HG03469 (cell line): ENCODE measurements around the gene CDHR2.

Source experiments
- ATAC-seq: cut with Tn5 transposase; IDR thresholded peaks from one replicate; pipeline ENCODE4 v1.9.1; 2021; ENCODE audit warnings: mild to moderate bottlenecking, moderate library complexity, moderate number of reproducible peaks; ENCODE audit not compliant: unreplicated experiment

The CDHR2 gene

DNA sequence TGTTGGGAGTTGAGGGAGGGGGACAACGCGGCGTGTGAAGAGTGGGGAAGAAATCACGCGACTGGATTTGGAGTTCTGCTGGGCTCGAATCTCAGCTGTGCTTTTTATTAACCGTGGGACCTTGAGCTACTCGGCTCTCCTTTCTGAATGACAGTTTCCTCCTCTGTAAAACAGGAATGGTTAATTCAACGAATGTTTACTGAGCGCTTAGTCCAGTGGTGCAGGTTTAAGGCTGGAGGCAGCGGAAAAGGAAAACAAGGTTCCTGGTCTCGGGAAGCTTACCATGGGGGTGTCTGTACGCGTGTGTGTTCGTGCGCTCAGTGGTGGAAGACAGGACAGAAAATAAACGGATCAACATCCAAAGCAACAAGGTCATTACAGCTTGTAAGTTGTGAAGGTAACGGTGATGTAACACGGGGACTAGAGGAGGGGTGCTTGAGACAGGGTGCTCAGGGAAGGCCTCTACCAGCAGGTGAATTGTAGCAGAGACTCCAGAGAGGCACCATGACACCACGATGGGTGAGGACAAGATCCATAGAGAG is 81.6 kb downstream of the CDHR2 start:
- ATAC-seq, result no peak

DNA sequence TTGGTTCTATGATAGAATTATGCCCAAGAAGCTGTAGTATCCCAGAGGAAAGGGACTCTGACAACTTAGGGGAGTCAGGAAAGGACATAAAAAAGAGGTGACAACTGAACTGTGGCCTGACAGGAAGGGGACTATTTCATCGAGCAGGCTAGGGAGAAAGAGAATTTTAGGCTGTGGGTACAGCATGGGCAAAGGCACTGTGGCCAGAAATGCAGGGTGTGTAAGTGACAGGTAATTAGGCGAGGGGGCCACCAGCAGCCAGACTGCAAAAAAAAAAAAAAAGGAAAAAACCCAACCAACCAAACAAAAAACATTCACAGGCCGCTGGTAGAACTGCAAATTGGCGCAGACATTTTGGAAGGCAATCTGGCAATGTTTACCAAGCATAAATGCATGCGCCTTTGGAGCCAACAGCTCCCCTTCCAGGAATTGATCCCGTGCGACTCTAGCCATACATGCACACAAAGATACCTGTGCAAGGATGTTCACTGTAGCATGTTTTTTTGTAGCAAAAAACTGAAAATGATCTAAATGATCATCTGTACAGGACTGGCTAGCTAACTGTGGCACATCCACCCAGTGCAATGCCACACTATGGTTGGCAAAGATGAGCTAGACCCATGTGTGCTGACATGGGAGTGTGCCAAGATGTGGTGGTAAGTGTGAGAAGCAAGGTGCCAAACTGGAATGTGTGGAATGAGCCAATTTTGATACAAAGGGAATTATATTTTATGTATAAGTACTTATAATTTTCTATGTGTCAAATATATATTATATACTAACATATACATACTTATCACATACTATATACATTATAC is 82.5 kb downstream of the CDHR2 start:
- no peak for ATAC-seq

DNA sequence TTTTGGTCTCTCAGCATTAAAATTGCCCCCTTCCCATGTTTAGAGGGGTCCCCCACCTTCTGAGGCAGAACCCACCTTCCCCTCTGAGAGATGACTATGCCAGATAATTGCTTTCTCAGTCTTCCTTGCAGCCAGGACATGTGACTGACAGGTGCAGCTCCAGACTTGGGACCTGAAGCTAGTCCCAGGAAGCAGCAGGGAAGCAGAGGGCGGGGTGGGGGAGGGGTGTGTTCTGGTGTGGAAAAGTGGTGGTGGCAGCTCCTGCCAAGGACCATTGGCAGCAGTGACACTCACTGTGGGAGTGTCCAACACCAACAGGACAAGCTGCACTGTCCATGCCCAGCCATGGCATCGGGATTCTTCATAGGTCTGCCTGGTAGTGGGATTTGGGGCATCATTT is 83.6 kb downstream of the CDHR2 start:
- ATAC-seq, result no peak

DNA sequence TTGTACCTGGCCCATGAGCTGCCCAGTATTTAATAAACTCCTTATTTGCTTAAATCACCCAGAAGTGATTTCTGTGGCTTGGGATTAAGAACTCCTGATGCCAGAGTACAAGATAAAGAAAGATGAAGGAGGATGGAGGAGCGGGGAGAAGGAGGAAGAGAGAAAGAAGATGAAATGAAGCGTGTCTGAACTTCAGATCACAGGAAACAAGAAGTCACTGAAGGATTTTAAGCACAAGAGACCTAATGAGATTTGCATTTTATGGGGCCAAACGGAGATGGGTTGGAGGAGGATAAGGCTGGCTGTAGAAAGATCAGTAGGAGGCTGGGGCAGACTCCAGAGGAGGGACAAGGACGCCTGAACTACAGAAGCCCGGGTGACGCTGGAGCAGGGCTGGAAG is 84.5 kb downstream of the CDHR2 start:
- ATAC-seq, result no peak

DNA sequence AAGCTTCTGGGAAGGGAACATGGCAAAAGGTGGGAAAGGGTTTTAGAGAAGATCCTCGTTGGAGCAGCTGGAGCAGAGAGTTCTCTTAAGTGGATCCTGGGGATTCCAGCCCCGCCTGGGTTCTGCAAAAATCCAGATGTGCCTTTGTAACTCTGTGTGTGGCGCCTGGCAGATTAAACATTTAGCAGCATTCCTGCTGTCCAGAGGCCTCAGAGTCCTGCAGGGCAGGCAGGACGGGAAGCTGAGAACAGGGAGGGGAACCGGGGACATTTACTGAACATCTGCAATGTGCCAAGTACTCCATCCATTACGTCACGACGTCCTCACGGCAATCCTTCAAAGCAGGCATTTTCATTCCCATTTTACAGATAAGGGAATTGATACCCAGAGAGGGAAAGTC is 87.3 kb downstream of the CDHR2 start:
- ATAC-seq, result no peak

DNA sequence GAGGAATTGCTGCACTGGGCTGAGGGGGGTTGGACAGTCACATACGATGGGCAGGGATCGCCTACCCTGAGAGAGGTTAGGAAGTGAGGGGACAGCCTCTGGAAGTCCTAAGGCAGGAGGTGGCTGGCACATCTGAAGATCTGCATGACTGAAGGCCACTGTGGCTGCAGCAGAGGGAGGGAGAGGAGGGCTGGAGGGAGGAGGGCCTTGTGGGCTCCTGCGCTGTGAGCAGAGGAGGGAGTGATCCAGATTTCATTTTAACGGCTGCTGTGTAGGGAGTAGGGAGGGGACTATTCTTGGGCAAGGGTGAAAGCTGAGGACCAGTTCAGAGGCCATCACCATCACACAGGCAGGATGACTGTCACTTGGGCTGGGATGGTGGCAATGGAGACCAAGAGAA is 88.4 kb downstream of the CDHR2 start:
- ATAC-seq, result no peak

DNA sequence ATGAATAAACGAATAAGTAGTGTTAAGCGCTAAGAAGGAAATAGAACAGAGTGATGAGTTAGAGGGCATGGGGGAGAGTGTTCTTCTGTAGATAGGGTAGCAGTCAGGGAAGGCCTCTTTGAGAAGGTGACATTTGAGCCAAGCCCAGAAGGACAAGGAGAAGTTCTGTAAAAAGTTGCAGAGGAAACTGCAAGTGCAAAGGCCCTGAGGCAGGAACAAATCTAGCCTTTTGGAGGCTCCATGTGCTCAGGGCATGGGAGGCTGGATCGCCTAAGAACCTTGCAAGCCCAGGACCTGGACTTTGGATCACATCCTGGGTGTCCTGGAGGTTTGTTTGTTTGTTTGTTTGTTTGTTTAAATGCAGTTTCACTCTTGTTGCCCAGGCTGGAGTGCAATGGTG is 89.3 kb downstream of the CDHR2 start:
- ATAC-seq, result no peak

DNA sequence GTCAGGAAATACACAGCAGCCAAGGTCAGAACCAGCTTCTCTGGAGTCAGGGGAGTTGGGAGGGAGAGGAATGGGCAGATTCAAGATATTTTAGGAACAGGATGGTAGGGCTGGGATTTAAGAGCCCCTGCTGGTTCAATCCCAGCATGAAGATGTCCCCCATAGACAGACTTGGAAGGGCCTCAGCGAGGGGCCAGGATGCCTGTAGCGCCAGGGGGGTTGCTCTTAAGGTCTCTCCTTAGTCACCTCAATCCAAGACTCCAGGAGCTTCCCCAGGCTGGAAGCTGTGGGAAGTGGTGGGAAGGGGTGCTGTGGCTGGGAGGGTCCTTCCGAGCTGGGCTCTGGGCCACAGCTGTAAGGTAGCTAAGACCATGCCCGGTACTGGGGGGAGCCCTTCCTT is 90.1 kb downstream of the CDHR2 start:
- ATAC-seq, result no peak

DNA sequence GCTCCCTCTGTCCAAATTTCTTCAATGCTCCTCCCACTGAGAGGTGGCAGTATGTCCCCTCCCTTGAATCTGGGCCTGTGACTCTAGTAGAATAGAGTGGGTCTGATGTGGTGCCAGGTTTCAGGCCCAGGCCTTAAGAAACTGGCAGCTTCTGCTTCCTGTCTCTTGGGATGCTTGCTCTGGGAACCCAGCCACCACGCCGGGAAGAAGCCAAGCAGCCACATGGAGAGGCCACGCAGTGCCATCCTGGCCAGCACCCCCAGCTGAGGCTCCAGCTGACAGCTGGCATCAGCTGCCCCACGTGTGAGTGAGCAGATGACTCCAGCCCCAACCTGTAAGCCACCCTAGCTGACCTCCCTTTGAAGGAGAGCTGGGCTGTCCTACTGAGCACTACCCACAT is 90.8 kb downstream of the CDHR2 start:
- ATAC-seq, result no peak

DNA sequence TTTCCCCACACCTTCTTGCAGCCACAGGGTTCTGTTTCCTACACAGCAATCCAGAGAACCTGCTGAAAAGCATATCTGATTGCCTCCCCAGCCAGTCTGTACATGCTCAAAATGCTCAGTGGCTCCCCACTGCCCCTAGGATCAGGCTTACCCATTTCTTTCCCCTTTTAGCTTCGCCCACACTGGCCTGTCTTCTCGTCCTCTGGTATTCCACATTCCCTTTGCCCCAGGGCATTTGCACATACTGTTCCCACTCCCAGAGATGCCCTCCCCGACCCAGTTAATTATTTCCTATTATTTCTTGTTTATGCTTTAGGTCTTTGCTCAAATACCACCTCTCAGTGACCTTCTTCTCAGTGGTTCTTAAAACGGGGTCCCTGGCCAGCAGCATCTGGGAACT is 91.5 kb downstream of the CDHR2 start:
- no peak for ATAC-seq

DNA sequence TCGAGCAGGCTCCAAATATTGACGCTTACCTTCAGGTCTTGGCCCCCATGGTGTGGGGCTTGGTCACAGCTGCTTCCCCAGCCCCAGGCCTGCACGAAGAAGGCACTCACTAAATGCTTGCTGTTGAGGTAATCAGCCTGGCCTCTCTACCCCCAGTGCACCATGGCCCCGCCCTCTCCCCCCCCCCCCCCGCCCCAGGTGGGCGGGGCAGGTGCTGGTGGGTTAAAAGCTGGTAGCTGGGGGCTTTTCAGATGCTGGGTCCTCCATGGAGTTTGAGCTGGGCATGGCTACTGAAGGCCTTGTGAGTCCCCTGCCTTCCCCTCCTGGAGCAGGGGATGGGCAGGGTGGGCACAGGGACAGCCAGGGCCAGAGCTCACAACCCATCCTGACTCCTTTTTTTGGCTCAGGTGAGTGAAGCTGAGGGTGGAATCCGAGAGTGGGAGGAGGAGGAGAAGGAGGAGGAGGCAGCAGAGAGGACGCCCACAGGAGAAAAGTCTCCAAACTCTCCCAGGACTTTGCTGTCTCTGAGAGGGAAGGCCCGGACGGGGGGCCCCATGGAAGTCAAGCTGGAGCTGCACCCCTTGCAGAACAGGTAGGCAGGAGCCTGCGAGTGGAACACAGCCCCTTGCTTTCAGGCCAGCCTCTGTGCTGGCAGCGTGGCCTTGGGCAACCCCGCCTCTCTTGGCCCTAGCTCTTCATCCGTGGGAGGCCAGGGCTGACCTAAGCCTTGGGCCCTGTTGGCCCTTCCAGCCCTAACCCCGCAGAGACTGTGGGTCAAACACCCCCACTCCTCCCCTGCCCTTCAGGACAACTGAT is 93.7 kb downstream of the CDHR2 start:
- ATAC-seq, result no peak

DNA sequence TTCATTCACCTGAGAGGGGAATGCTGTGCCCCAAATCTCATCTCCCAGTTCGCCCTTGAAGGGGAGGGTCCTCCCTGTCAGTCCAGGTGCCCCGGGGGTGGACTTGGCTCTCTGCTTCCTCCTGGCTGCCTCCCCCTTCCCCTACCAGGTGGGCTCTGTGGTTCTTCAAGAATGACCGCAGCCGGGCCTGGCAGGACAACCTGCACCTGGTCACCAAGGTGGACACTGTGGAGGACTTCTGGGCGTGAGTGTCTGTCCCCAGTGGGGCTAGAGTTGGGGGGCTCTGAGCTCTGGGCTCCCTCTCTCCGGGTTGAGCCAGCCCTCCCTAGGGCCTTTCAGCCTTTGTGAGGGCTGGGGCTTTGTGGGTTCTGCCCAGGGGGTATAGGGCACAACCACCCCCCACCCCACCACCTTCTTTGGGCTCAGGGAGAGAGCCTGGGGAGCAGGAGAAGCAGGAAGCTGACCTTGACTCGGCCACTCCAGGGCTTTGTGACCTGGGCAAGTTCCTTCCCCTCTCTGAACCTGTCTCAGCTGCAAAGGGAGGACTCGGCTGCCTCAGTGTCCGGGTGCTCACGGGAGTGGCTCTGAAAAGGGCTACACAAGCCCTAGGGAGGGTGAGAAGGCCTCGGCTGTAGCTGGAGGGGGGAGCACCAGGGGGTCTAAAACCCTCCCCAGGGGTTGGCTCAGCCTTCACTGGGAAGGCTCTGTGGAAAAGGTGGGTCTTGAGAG is 94.5 kb downstream of the CDHR2 start:
- ATAC-seq, result no peak

DNA sequence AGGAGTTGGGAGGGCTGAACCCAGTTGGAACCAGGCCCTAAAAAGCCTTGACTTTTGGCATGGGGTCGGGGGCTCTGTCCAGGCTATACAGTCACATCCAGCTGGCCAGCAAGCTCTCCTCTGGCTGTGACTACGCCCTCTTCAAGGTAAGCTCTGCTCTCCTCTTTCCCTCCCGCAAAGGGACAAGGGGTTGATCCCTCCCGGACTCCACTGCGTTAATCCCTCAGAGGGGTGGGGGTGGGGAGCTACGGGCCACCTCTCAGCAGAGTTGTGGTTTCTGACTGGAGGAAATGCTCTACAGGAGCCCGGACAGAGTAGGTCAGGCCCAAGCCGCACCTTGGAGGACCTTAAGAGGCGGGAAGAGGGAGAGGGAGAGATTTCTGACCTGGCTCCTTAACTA is 95.2 kb downstream of the CDHR2 start:
- ATAC-seq, result no peak

DNA sequence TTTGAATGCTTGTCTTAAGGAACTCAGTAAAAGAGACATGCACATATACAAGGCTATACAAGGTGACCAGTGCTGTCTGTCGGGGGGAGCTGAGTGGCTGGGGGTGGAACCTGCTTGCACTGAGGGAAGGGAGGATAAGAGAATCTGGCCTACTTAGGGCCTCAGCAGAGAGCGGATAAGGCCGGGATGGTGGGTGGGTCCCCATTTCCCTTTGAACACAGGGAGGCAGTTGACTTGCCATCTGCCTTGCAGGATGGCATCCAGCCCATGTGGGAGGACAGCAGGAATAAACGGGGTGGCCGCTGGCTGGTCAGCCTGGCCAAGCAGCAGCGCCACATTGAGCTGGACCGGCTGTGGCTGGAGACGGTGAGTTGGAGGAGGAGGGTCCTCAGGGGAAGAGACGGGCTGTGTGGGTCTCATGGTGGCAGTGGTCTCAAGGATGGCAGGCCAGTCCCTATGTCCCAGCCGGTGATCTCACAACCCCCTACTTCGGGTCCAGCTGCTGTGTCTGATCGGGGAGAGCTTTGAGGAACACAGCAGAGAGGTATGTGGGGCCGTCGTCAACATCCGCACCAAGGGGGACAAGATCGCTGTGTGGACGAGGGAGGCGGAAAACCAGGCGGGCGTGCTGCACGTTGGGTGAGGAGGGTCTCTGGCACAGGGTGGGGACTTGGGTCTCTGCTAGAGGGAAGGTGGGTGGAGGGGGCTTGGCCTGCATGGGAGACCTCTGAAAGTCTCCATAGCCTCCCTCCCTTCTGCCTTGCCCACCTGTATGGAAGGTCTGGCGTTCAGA is 95.9 kb downstream of the CDHR2 start:
- ATAC-seq, result no peak
